IPS-20b (cell line): ENCODE measurements around the gene MDK.

Experiments used
- H3K27ac ChIP-seq: one replicate; pipeline ENCODE4 v1.5.1; 2013; ENCODE audit warnings: low read length
- H3K27me3 ChIP-seq: 2 replicates; pipeline ENCODE4 v1.6.1; 2013; ENCODE audit warnings: mild to moderate bottlenecking, low read length, inconsistent platforms; ENCODE audit not compliant: insufficient read depth
- H3K36me3 ChIP-seq: 2 replicates; pipeline ENCODE4 v1.6.1; 2013; ENCODE audit warnings: low read depth, mild to moderate bottlenecking, inconsistent platforms, low read length, moderate library complexity; ENCODE audit not compliant: insufficient read depth
- H3K4me1 ChIP-seq: 2 replicates; pipeline ENCODE4 v1.6.1; 2013; ENCODE audit warnings: mild to moderate bottlenecking, control low read depth, inconsistent platforms, low read length, moderate library complexity; ENCODE audit not compliant: insufficient read depth
- H3K4me3 ChIP-seq: 2 replicates; pipeline ENCODE4 v1.5.1; 2013; ENCODE audit warnings: mild to moderate bottlenecking, low read length, inconsistent platforms
- H3K9ac ChIP-seq: 2 replicates; pipeline ENCODE4 v1.6.1; 2013; ENCODE audit warnings: low read depth, mild to moderate bottlenecking, inconsistent platforms, low read length, moderate library complexity
- H3K9me3 ChIP-seq: 2 replicates; pipeline ENCODE4 v1.6.1; 2013; ENCODE audit warnings: mild to moderate bottlenecking, low read depth, low read length, inconsistent platforms; ENCODE audit not compliant: insufficient read depth

The MDK gene

DNA sequence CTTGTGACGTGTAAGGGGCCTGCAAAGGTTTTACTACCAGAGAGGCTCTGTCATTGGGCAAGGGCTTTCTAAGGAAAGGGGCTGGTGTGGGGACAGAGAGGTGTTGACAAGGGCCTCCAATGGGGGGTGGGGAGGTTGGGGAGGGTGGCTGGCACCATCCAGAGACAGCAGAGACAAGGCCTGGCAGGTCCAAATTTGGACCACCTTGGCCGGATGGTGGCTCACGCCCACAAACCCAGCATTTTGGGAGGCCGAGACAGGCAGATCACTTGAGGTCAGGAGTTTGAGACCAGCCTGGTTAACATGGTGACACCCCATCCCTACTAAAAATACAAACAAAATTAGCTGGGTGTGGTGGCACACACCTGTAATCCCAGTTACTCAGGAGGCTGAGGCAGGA, 12.3 kb downstream of the MDK start:
- Histone ChIP-seq H3K4me3 (no peak overlapping the region), H3K36me3 (peaks cover 16% of the 10 kb centered on the region), H3K27me3 (peaks cover 52% of the 10 kb centered on the region), H3K27ac (no peak overlapping the region), H3K4me1 (peaks cover 5% of the 10 kb centered on the region; the same call in 1 of the 2 replicates), H3K9ac (no peak overlapping the region), H3K9me3 (no peaks in the 10 kb centered on the region; the same call in 1 of the 2 replicates)

DNA sequence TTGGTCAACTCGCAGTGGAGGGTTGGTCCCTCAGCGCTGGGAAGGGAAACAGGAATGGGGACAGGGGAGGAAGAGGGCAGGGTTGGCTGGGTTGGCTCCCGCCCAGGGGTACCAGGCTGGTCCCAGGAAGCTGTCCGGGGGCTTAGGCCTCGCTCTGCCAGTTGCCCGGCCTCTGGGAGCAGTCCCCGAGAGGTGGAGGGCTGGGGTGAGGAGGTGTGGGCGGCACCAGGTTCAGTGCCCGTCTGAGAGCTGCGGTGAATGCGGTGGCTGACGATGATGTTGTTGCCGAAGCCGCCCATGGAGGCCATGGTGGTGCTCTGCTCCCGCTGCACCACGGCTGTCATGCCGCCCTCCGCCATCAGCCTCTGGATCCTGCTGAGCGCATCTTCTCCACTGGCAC, 16.1 kb downstream of the MDK start:
- Histone ChIP-seq H3K9ac (no peak overlapping the region), H3K4me1 (no peaks in the 10 kb centered on the region), H3K4me3 (no peak overlapping the region), H3K27ac (no peak overlapping the region), H3K36me3 (peaks cover 16% of the 10 kb centered on the region), H3K9me3 (no peaks in the 10 kb centered on the region), H3K27me3 (peaks cover 19% of the 10 kb centered on the region)

DNA sequence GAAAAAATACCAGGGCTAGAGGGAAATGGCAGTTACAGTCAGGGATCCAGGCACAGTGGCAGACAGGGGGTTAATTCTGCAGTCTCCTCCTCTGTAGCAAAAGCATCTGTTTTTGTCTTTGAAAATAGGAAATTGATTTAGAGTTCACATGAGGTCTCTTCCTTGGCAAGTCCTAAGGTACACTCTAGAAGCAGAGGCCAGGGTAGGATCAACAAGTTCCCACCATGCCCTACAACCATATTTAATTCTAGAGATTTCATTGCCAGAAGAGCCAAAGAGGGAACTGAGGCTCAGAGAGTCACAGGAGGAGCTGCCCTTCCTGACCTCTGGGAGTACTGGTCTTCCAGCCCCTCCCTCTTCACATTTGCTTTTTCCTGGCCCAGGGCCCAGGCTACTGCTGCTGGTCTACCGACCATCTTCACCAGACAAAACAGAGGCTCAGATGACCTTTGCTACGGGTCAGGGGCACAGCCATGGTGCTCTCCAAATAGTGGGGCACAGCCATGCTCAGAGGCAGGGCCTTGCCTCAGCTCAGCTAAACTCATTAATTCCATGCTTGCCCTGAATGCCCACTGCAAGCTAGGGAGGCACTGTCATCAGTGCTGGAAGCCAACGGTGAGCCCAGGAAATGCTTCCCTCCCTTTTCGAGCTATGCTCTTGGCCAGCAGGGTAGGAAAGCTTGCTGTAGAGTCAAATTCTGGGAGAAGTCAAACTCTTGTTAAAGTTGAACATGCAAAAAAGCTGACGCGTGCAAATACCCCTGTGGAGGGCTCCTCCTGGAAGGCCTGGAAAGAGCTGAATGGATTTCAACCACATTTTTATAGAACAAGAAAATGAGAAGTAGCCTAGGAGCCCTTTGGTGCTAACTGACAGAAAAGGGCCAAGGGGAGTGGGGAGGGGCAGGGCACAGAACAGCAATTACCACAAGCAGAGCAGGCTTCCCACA, 21.8 kb downstream of the MDK start:
- Histone ChIP-seq H3K9ac (no peak overlapping the region), H3K36me3 (peaks cover 16% of the 10 kb centered on the region), H3K4me1 (no peaks in the 10 kb centered on the region), H3K27ac (no peak overlapping the region), H3K27me3 (no peaks in the 10 kb centered on the region), H3K4me3 (no peak overlapping the region), H3K9me3 (no peaks in the 10 kb centered on the region)

DNA sequence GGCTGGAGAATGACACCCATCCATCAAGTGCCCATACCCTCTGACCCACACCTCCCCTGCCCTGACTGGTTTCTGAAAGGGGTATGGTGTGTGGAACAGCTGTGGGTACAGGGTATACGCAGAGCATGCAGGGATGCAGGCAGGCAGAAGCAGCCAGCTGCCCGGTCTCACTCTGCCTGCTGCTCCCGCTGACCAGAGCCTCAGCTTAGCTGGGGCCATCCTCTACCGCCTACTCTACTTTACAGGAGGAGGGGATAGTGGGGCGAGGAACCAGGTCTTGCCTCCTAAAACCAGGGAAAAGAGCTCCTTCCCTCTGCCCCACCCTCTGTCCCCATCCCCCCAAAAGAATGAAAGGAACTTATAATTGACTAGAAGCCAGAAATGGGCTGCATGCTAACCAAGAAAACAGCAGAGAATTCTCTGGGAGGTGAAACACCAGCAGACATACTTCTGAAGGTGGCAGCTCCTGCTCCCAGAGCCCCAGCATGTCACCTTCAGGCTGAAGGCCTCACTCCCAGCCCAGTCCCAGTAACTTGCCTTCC, 23.1 kb downstream of the MDK start:
- Histone ChIP-seq H3K27me3 (no peaks in the 10 kb centered on the region), H3K4me3 (no peak overlapping the region), H3K4me1 (no peaks in the 10 kb centered on the region), H3K27ac (no peak overlapping the region), H3K9ac (no peak overlapping the region), H3K9me3 (no peaks in the 10 kb centered on the region), H3K36me3 (peaks cover 25% of the 10 kb centered on the region)

DNA sequence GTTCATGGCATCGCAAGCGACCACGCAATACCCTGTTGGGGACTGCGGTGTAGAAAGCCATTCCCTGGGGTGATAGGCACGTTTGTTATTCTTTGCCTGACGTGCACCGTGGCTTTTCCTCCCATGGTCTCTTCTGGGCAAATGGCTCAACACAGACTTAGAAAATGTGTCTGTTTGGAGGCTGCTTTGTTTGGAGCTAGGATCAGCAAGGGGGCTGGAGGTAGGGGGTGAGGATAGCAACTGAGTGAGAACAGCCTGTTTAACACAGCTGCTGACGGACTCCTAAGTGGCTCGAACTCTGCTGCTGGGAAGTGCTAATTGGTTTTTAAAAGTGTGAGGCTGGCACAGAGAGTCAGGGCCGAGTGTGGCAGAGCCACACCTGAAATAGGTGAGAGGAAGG, 26.2 kb downstream of the MDK start:
- no peak overlapping the region for H3K9ac ChIP-seq
- H3K4me3 ChIP-seq, result no peak overlapping the region
- no peak overlapping the region for H3K27ac ChIP-seq
- H3K9me3 ChIP-seq, result no peaks in the 10 kb centered on the region
- peaks cover 29% of the 10 kb centered on the region for H3K36me3 ChIP-seq
- no peaks in the 10 kb centered on the region for H3K4me1 ChIP-seq
- H3K27me3 ChIP-seq, result no peaks in the 10 kb centered on the region

DNA sequence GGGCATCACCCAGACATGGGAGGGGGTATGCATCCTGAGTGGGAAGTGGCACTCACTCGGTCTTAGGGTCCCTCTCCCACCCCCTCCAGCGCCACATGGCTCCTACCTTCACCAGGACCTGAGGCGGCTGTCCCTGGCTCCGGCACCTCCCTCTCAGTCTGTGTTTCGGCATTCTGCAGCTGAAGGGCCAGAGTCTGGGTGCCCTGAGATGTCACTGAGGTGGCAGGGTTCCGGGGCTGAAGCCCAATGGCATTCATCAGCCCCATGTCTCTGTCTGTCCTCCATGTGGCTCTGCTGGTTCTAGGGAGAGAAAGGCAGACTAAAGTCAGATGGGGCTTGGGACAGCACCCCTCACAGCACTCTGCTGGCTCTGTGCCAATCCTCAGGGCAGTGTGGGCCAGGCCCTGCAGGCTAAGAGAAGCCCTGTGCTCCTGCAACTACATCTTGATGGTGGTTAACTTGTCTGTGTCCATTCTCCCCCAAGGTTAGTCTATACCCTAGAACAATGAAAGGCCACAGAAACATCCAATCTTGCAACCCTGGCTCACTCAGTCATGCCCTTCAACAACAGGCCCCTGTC, 27.0 kb downstream of the MDK start:
- Histone ChIP-seq H3K36me3 (peaks cover 35% of the 10 kb centered on the region), H3K4me3 (no peak overlapping the region)

DNA sequence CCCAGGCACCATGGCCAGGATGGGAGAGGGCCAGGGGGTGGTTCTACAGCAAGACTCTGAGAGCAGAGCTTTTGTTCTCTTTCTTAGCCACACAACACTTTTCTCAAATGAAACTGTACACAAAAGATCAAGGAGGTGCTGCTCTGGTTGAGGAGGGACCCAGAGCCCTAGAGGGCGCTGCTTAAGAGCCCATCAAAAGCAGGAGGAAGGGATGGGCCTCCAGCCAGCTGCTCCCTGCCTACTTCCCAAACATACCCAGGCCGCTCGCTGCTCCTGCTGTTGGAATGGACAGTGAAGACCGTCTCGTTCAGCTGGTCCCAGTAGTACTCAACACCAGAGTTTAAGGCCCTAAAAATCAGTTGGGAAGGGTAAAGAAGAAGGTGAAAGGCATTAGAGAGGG, 28.6 kb downstream of the MDK start:
- Histone ChIP-seq H3K27ac (no peak overlapping the region), H3K9me3 (no peaks in the 10 kb centered on the region), H3K4me1 (no peaks in the 10 kb centered on the region), H3K4me3 (no peak overlapping the region), H3K27me3 (no peaks in the 10 kb centered on the region), H3K9ac (no peak overlapping the region), H3K36me3 (peaks cover 46% of the 10 kb centered on the region)

More for the DNA sequence above, 27.0 kb downstream of the MDK start:
- Histone ChIP-seq H3K27me3 (no peaks in the 10 kb centered on the region), H3K9me3 (no peaks in the 10 kb centered on the region), H3K4me1 (no peaks in the 10 kb centered on the region), H3K27ac (no peak overlapping the region), H3K9ac (no peak overlapping the region)

DNA sequence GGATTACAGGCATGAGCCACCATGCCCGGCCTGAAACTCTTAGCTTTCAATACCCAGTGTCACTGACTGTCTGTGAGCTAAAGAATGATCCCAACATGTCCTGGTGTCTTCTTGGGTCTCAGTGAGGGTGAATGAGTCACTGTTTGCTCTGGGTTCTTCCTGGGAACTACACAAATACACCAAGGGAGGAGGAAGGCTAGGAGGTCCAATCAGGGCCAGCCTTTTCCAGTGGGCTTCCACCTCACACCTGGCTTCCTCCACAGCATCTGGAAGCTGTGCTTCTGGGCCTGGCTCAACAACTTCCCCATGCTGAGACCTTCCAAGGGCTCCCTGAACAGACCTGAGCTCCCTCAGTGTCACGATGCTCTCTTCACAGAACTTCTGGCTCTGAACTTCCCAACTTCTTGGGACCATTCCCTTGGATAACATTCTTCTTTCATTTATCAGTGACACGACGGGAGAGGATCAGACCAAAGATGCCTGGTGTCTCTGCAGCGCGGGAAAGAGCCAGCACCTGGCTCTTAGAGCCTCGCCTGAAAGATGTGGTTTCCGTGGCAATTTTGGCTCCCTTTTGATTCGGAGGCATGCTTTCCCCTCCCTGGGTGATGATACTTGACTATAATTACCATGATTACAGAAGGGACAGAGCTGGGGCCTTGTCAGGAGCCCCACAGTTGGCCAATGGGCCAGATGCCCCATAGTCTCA, 32.4 kb downstream of the MDK start:
- H3K36me3 ChIP-seq, result peaks cover 45% of the 10 kb centered on the region
- H3K9me3 ChIP-seq, result no peaks in the 10 kb centered on the region
- H3K9ac ChIP-seq, result no peak overlapping the region
- no peaks in the 10 kb centered on the region for H3K27me3 ChIP-seq
- peaks cover 2% of the 10 kb centered on the region; the same call in 1 of the 2 replicates for H3K4me1 ChIP-seq
- H3K4me3 ChIP-seq, result no peak overlapping the region
- H3K27ac ChIP-seq, result no peak overlapping the region

DNA sequence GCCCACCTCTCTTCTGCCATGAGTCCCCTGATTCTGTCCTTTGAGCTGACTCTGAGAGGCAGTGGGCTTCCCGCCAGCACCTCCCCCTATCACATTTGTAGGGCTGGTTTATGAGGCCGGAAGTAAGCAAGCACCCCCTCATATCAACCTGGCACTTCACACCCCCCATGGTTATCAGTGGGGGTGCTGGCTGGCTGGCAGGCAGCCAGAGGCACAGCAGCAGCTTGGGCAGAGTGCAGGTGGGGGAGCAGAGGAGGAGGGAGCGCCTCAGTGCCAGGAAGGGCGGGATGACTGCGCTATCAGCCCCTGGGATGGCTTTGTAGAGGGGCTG, 33.0 kb downstream of the MDK start:
- H3K4me1 ChIP-seq, result peaks cover 2% of the 10 kb centered on the region; the same call in 1 of the 2 replicates
- no peaks in the 10 kb centered on the region for H3K9me3 ChIP-seq
- peaks cover 43% of the 10 kb centered on the region for H3K36me3 ChIP-seq
- H3K27me3 ChIP-seq, result no peaks in the 10 kb centered on the region
- H3K27ac ChIP-seq, result no peak overlapping the region
- H3K9ac ChIP-seq, result no peak overlapping the region
- no peak overlapping the region for H3K4me3 ChIP-seq

DNA sequence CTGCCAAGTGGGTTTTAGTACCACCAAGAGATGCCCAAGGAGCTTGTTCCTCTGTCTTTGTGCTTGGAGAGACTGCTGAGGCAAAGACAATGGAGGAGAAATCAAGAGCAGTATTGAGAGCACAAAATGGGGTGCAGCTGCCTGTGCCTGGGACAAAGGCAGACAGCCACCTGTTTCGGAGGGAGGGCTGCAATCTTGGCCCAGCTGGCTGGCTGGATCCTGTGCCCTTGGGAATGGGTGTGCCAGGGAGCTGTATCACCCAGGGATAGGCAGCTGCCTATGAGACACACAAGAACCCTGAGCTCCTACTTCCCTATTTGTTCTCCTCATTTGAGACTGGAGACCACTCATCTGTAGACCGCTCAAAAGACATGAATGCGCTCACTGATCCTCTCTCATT, 33.4 kb downstream of the MDK start:
- Histone ChIP-seq H3K27ac (no peak overlapping the region), H3K4me3 (no peak overlapping the region), H3K36me3 (peaks cover 38% of the 10 kb centered on the region), H3K4me1 (peaks cover 2% of the 10 kb centered on the region; the same call in 1 of the 2 replicates), H3K9ac (no peak overlapping the region), H3K9me3 (no peaks in the 10 kb centered on the region), H3K27me3 (no peaks in the 10 kb centered on the region)

DNA sequence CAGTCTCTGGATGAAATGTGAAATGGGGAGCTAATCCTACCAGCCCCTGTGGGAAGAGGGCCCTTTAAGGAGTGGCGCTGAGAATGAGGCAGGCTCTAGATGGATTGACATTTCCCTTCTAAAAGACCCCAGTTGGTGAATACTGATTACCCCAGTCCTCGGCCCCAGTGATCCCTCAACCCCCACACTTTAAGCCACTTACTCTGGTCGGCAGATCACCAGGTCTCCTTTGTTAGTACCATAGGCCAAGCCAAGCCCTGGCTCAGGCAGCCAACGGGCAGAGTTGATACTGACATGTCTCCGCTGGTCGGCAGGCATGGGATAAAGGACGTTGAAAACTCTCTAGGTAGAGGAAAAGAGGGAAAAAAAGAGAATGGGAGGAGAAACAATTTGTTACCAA, 36.2 kb downstream of the MDK start:
- Histone ChIP-seq H3K27me3 (no peaks in the 10 kb centered on the region), H3K9me3 (no peaks in the 10 kb centered on the region), H3K9ac (peak overlapping the region; percentile 16; the same call in 1 of the 2 replicates), H3K36me3 (peaks cover 52% of the 10 kb centered on the region), H3K4me3 (no peak overlapping the region), H3K4me1 (peaks cover 2% of the 10 kb centered on the region; the same call in 1 of the 2 replicates), H3K27ac (no peak overlapping the region)
